Measurements from ENCODE around the gene HNRNPM. TPM values are rescaled to one million over a fixed set of nuclear protein-coding genes. Genes with fewer than 3 reads are reported as not detected.

The HNRNPM gene
- total RNA-seq, 2 donors from 2014 or later, result 99.8 to 136 TPM

- intact Hi-C loops (cut with DNase I, micrococcal nuclease), result no loop called here
- no peak for ATAC-seq
- DNase-seq, result no peak
These were observed 10.2 kb downstream of the HNRNPM start for GRCh38 chr19:8455018-8455417.

- no peak for ATAC-seq
- intact Hi-C loops (cut with DNase I, micrococcal nuclease), result no loop called here
These were observed 11.3 kb downstream of the HNRNPM start for GRCh38 chr19:8456064-8456463.

GRCh38 chr19:8457209-8457608, 12.4 kb downstream of the HNRNPM start:
- DNase-seq (no peak), ATAC-seq (no peak)
- intact Hi-C loops (cut with DNase I, micrococcal nuclease), result no loop called here

More at GRCh38 chr19:8456064-8456463, 11.3 kb downstream of the HNRNPM start:
- no peak for DNase-seq

- ATAC-seq, result no peak
- DNase-seq, result no peak
- intact Hi-C loops (cut with DNase I, micrococcal nuclease), result no loop called here
These were observed 13.1 kb downstream of the HNRNPM start for GRCh38 chr19:8457827-8458226.

- intact Hi-C loops (cut with DNase I, micrococcal nuclease), result no loop called here
- DNase-seq (peak in 1 of 2 donors; percentile 23), ATAC-seq (peak; percentile 95)
These were observed 13.6 kb downstream of the HNRNPM start for GRCh38 chr19:8458380-8458779.

- no peak for DNase-seq
- intact Hi-C loops (cut with DNase I, micrococcal nuclease), result no loop called here
- no peak for ATAC-seq
These were observed 14.3 kb downstream of the HNRNPM start for GRCh38 chr19:8459095-8459494.

- DNase-seq, result no peak
- ATAC-seq, result no peak
- intact Hi-C loops (cut with DNase I, micrococcal nuclease), result no loop called here
These were observed 14.9 kb downstream of the HNRNPM start for GRCh38 chr19:8459520-8460270.

GRCh38 chr19:8460516-8461298, 15.9 kb downstream of the HNRNPM start:
- intact Hi-C loops (cut with DNase I, micrococcal nuclease), result no loop called here

GRCh38 chr19:8461376-8461775, 16.6 kb downstream of the HNRNPM start:
- intact Hi-C loops (cut with DNase I, micrococcal nuclease), result no loop called here
- ATAC-seq (no peak), DNase-seq (no peak)

More at GRCh38 chr19:8460516-8461298, 15.9 kb downstream of the HNRNPM start:
- no peak for DNase-seq
- no peak for ATAC-seq

- DNase-seq (no peak), ATAC-seq (no peak)
- intact Hi-C loops (cut with DNase I, micrococcal nuclease), result no loop called here
These were observed 17.1 kb downstream of the HNRNPM start for GRCh38 chr19:8461891-8462290.

GRCh38 chr19:8462571-8462970, 17.8 kb downstream of the HNRNPM start:
- DNase-seq, result no peak
- no peak for ATAC-seq
- intact Hi-C loops (cut with DNase I, micrococcal nuclease), result no loop called here

- DNase-seq (no peak), ATAC-seq (no peak)
- intact Hi-C loops (cut with DNase I, micrococcal nuclease), result no loop called here
These were observed 18.6 kb downstream of the HNRNPM start for GRCh38 chr19:8463365-8463764.

GRCh38 chr19:8466018-8466417, 21.2 kb downstream of the HNRNPM start:
- no peak for DNase-seq
- intact Hi-C loops (cut with DNase I, micrococcal nuclease), result no loop called here
- no peak for ATAC-seq

GRCh38 chr19:8468124-8468523, 23.3 kb downstream of the HNRNPM start:
- DNase-seq, result no peak
- intact Hi-C loops (cut with DNase I, micrococcal nuclease), result no loop called here
- ATAC-seq, result no peak

- ATAC-seq, result no peak
- intact Hi-C loops (cut with DNase I, micrococcal nuclease), result no loop called here
- DNase-seq, result no peak
These were observed 24.1 kb downstream of the HNRNPM start for GRCh38 chr19:8468761-8469373.

- intact Hi-C loops (cut with DNase I, micrococcal nuclease), result no loop called here
- ATAC-seq (no peak), DNase-seq (no peak)
These were observed 25.0 kb downstream of the HNRNPM start for GRCh38 chr19:8469613-8470368.

GRCh38 chr19:8473648-8474476, 29.1 kb downstream of the HNRNPM start:
- intact Hi-C loops (cut with DNase I, micrococcal nuclease), result no loop called here
- DNase-seq (no peak), ATAC-seq (no peak)

GRCh38 chr19:8475005-8475404, 30.2 kb downstream of the HNRNPM start:
- intact Hi-C loops (cut with DNase I, micrococcal nuclease), result no loop called here
- ATAC-seq (no peak), DNase-seq (no peak)

All from left colon (tissue), 2 donors.